HEK293T (cell line): ENCODE measurements around the gene TPD52L2.

Experiments
- HDGF ChIP-seq: fragments of 450-650 bp; IDR thresholded peaks from 2 replicates; pipeline ENCODE4 v1.6.1; 2017; ENCODE audit warnings: antibody characterized with exemption, borderline replicate concordance
- TF ChIP-seq, protein P1 (sequence below): fragments of 450-650 bp; IDR thresholded peaks from 2 replicates; pipeline ENCODE4 v1.6.1; 2016

DNA sequence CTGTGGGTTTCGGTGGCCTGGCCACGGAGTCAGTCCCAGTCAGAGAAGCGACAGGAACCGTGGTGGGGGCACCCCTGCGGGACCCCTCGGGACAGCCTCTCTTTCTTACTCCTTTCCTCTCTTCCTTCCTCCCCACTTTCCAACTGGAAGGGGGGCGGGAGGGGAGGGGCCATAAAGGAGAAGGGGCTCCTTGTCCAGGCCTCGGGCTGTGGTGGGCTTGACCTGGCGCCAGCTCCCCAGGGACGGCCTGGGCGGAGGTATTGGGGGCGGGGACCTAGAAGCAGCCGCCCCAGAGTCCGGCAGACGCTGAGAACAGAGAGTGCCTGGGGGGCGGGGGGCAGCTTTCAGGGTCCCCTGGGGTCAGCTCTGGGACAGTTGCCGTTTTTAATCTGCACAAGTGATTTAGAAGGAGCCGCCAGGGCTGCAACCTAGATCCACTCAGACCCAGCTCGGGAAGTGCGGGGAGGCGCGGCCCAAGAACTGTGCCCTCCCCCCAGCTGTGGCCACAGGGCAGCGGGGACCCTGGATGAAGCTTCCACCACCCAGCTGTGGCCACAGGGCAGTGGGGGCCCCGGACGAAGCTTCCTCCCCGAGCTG, 10.2 kb upstream of the TPD52L2 start:
- no peak for TF ChIP-seq HDGF
- TF ChIP-seq, protein P1, sequence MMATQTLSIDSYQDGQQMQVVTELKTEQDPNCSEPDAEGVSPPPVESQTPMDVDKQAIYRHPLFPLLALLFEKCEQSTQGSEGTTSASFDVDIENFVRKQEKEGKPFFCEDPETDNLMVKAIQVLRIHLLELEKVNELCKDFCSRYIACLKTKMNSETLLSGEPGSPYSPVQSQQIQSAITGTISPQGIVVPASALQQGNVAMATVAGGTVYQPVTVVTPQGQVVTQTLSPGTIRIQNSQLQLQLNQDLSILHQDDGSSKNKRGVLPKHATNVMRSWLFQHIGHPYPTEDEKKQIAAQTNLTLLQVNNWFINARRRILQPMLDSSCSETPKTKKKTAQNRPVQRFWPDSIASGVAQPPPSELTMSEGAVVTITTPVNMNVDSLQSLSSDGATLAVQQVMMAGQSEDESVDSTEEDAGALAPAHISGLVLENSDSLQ = no peak
